Mesenchymal stem cell (in vitro differentiated cells and primary cell): ENCODE results near the gene MACROH2A1.

Experiments
- DNase-seq: peaks from one replicate; pipeline ENCODE4 v3.0.0-alpha.2; 2013
- H2AFZ ChIP-seq: one replicate; pipeline ENCODE4 v1.6.1; 2013; ENCODE audit warnings: low read depth, mild to moderate bottlenecking, control low read depth, inconsistent platforms, low read length, moderate library complexity
- H2AK5ac ChIP-seq: 2 replicates; pipeline ENCODE4 v1.6.1; 2013; ENCODE audit warnings: low read length, moderate library complexity, mild to moderate bottlenecking, inconsistent platforms; ENCODE audit not compliant: severe bottlenecking
- H2BK120ac ChIP-seq: one replicate; pipeline ENCODE4 v1.6.1; 2013; ENCODE audit warnings: low read depth, mild to moderate bottlenecking, inconsistent platforms, low read length, moderate library complexity
- H2BK12ac ChIP-seq, 2 experiments: one replicate each; pipeline ENCODE4 v1.6.1; 2013; ENCODE audit warnings: inconsistent platforms in 2 of 2, low read length in 2 of 2, mild to moderate bottlenecking in 2 of 2, moderate library complexity in 2 of 2, control low read depth in 1 of 2
- H2BK15ac ChIP-seq: one replicate; pipeline ENCODE4 v1.6.1; 2013; ENCODE audit warnings: mild to moderate bottlenecking, low read depth, inconsistent platforms; ENCODE audit not compliant: poor library complexity, severe bottlenecking
- H2BK5ac ChIP-seq: 2 replicates; pipeline ENCODE4 v1.6.1; 2013; ENCODE audit warnings: low read depth, mild to moderate bottlenecking, low read length, control low read depth, inconsistent platforms; ENCODE audit not compliant: poor library complexity, severe bottlenecking
- H3K14ac ChIP-seq, 2 experiments: one replicate each; pipeline ENCODE4 v1.6.1; 2013; ENCODE audit warnings: inconsistent platforms in 2 of 2, low read length in 2 of 2, control low read depth in 1 of 2, mild to moderate bottlenecking in 1 of 2, moderate library complexity in 1 of 2
- H3K18ac ChIP-seq, 2 experiments: one replicate each; pipeline ENCODE4 v1.6.1; 2013; ENCODE audit warnings: inconsistent platforms in 2 of 2, low read length in 2 of 2, control low read depth in 1 of 2, low read depth in 1 of 2, mild to moderate bottlenecking in 1 of 2
- H3K23ac ChIP-seq, 2 experiments: one replicate each; pipeline ENCODE4 v1.6.1; 2013; ENCODE audit warnings: inconsistent platforms in 2 of 2, low read length in 2 of 2, mild to moderate bottlenecking in 2 of 2, moderate library complexity in 2 of 2, control low read depth in 1 of 2
- H3K27ac ChIP-seq: 2 replicates; pipeline ENCODE4 v1.5.1; 2013; ENCODE audit warnings: mild to moderate bottlenecking, moderate library complexity, low read length, control low read depth, inconsistent platforms; ENCODE audit not compliant: poor library complexity, severe bottlenecking
- H3K27me3 ChIP-seq, 2 experiments: 2 replicates each; pipeline versions ENCODE4 v1.6.1 to v1.7.0; 2013; ENCODE audit warnings: low read length in 2 of 2, mild to moderate bottlenecking in 2 of 2, moderate library complexity in 2 of 2, control low read depth in 1 of 2, inconsistent platforms in 1 of 2; ENCODE audit not compliant: control insufficient read depth in 1 of 2, insufficient read depth in 1 of 2
- H3K36me3 ChIP-seq, 2 experiments: 2 replicates each; pipeline versions ENCODE4 v1.6.1 to v1.7.0; 2013; ENCODE audit warnings: low read length in 2 of 2, control low read depth in 1 of 2, inconsistent platforms in 1 of 2, low read depth in 1 of 2, mild to moderate bottlenecking in 1 of 2; ENCODE audit not compliant: insufficient read depth in 2 of 2, control insufficient read depth in 1 of 2
- H3K4ac ChIP-seq, 2 experiments: one replicate each; pipeline ENCODE4 v1.6.1; 2013; ENCODE audit warnings: inconsistent platforms in 2 of 2, low read length in 2 of 2, mild to moderate bottlenecking in 2 of 2, moderate library complexity in 2 of 2, control low read depth in 1 of 2, low read depth in 1 of 2
- H3K4me1 ChIP-seq: 2 replicates; pipeline ENCODE4 v1.6.1; 2013; ENCODE audit warnings: low read depth, low read length, control low read depth; ENCODE audit not compliant: control insufficient read depth, insufficient read depth
- H3K4me2 ChIP-seq: 2 replicates; pipeline ENCODE4 v1.6.1; 2013; ENCODE audit warnings: low read length, mild to moderate bottlenecking, inconsistent platforms; ENCODE audit not compliant: poor library complexity, severe bottlenecking
- H3K4me3 ChIP-seq, 2 experiments: 2 replicates each; pipeline versions ENCODE4 v1.5.1 to v1.7.0; 2013; ENCODE audit warnings: low read length in 2 of 2, mild to moderate bottlenecking in 2 of 2, control low read depth in 1 of 2, low read depth in 1 of 2; ENCODE audit not compliant: insufficient read depth in 1 of 2
- H3K79me1 ChIP-seq: replicated peaks from 2 replicates; pipeline ENCODE4 v1.6.1; 2013; ENCODE audit warnings: mild to moderate bottlenecking, control low read depth, low read length, inconsistent platforms; ENCODE audit not compliant: poor library complexity, severe bottlenecking
- H3K9ac ChIP-seq: 2 replicates; pipeline ENCODE4 v1.7.0; 2013; ENCODE audit warnings: mild to moderate bottlenecking, low read length, moderate library complexity
- H3K9me3 ChIP-seq: 2 replicates; pipeline ENCODE4 v1.7.0; 2013; ENCODE audit warnings: mild to moderate bottlenecking, low read length; ENCODE audit not compliant: control insufficient read depth
- H4K8ac ChIP-seq: one replicate; pipeline ENCODE4 v1.6.1; 2013; ENCODE audit warnings: inconsistent platforms, mild to moderate bottlenecking, low read length, moderate library complexity
- H4K91ac ChIP-seq: one replicate; pipeline ENCODE4 v1.6.1; 2013; ENCODE audit warnings: mild to moderate bottlenecking, low read length, inconsistent platforms
- WGBS: methylation state at CpG from one replicate; pipeline ENCODE4 v1.1.7; 2013; ENCODE audit warnings: mixed read lengths; 5-methylcytosine and 5-hydroxymethylcytosine counted together

Gene MACROH2A1

GRCh38 chr5:135317286-135317685 is 81.7 kb downstream of the MACROH2A1 start:
- no peak overlapping the region for H3K14ac ChIP-seq
- H3K27me3 ChIP-seq: peaks cover 0 to 12% of the 10 kb centered on the region in 2 experiments
- H3K4me3 ChIP-seq: no peak overlapping the region
- peaks cover 5% of the 10 kb centered on the region for H3K4me1 ChIP-seq
- no peak overlapping the region for H3K23ac ChIP-seq
- no peak overlapping the region for H2BK15ac ChIP-seq
- DNase-seq: no peak
- H3K9ac ChIP-seq: no peak overlapping the region
- H3K27ac ChIP-seq: no peak overlapping the region
- H2AFZ ChIP-seq: no peak overlapping the region
- H3K36me3 ChIP-seq: no peaks in the 10 kb centered on the region
- no peak overlapping the region for H3K18ac ChIP-seq
- H3K79me1 ChIP-seq: no peaks in the 10 kb centered on the region
- H3K4ac ChIP-seq: no peak overlapping the region
- peak overlapping the region in 1 of 2 experiments; percentile 3 for H2BK12ac ChIP-seq
- no peak overlapping the region for H4K8ac ChIP-seq
- H2BK5ac ChIP-seq: no peak overlapping the region
- H3K9me3 ChIP-seq: no peaks in the 10 kb centered on the region
- H3K4me2 ChIP-seq: no peak overlapping the region
- 92% methylated on average over 4 of the region's 4 CpGs for WGBS
- H2BK120ac ChIP-seq: no peak overlapping the region
- H4K91ac ChIP-seq: no peak overlapping the region
- no peak overlapping the region for H2AK5ac ChIP-seq

DNA sequence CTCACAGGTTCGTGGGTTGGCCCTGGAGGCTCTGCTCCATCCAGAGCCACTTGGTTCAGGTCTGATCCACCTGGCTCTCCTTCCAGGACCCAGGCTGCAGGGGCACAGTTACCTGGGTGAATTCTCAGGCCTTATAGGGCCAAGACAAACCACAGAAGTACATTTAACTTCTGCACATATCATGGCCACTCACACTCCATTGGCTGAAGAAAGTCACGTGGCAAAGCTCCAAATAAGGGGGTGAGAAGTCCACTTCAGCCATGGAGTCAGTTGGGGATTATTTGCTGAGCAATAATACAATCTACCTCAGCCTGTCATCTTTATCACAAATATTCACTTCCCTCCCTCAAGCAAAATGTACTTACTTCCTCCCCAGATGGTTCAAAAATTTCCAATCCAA is 83.6 kb downstream of the MACROH2A1 start:
- H3K27me3 ChIP-seq: peaks cover 0 to 7% of the 10 kb centered on the region in 2 experiments
- no peak overlapping the region for H3K4me2 ChIP-seq
- H3K4me3 ChIP-seq: no peak overlapping the region
- H2AK5ac ChIP-seq: no peak overlapping the region
- no peak overlapping the region for H3K18ac ChIP-seq
- peaks cover 5% of the 10 kb centered on the region for H3K4me1 ChIP-seq
- H3K9ac ChIP-seq: no peak overlapping the region
- no peaks in the 10 kb centered on the region for H3K36me3 ChIP-seq
- no peak overlapping the region for H2BK12ac ChIP-seq
- no peak overlapping the region for H3K23ac ChIP-seq
- H3K9me3 ChIP-seq: no peaks in the 10 kb centered on the region
- no peak for DNase-seq
- 77% methylated on average over 2 of the region's 2 CpGs for WGBS
- no peak overlapping the region for H2BK5ac ChIP-seq
- H4K91ac ChIP-seq: no peak overlapping the region
- H2AFZ ChIP-seq: no peak overlapping the region
- no peak overlapping the region for H3K14ac ChIP-seq
- H3K4ac ChIP-seq: peak overlapping the region in 1 of 2 experiments; percentile 25
- H3K27ac ChIP-seq: no peak overlapping the region
- no peaks in the 10 kb centered on the region for H3K79me1 ChIP-seq
- no peak overlapping the region for H4K8ac ChIP-seq
- no peak overlapping the region for H2BK15ac ChIP-seq
- no peak overlapping the region for H2BK120ac ChIP-seq

GRCh38 chr5:135313946-135314345 is 85.1 kb downstream of the MACROH2A1 start:
- H2BK12ac ChIP-seq: peak overlapping the region in 1 of 2 experiments; percentile 81
- H3K4me1 ChIP-seq: peaks cover 6% of the 10 kb centered on the region
- no peaks in the 10 kb centered on the region for H3K9me3 ChIP-seq
- H3K27me3 ChIP-seq: peaks cover 0 to 5% of the 10 kb centered on the region in 2 experiments
- no peak overlapping the region for H2AK5ac ChIP-seq
- peak overlapping the region in 1 of 2 experiments; percentile 60 for H3K4ac ChIP-seq
- no peak overlapping the region for H2BK5ac ChIP-seq
- H3K4me3 ChIP-seq: no peak overlapping the region
- peak overlapping the region in 1 of 2 experiments; percentile 71 for H3K18ac ChIP-seq
- no peaks in the 10 kb centered on the region for H3K36me3 ChIP-seq
- H3K4me2 ChIP-seq: no peak overlapping the region
- no peak for DNase-seq
- H3K79me1 ChIP-seq: no peaks in the 10 kb centered on the region
- H2AFZ ChIP-seq: no peak overlapping the region
- H3K9ac ChIP-seq: no peak overlapping the region
- no peak overlapping the region for H3K23ac ChIP-seq
- 86% methylated on average over 2 of the region's 2 CpGs for WGBS
- peak overlapping the region; percentile 45 for H4K91ac ChIP-seq
- H4K8ac ChIP-seq: no peak overlapping the region
- H2BK15ac ChIP-seq: no peak overlapping the region
- no peak overlapping the region for H2BK120ac ChIP-seq
- H3K14ac ChIP-seq: peak overlapping the region in 1 of 2 experiments; percentile 22
- no peak overlapping the region for H3K27ac ChIP-seq

GRCh38 chr5:135313405-135313804 is 85.6 kb downstream of the MACROH2A1 start:
- H2BK15ac ChIP-seq: no peak overlapping the region
- WGBS: 99% methylated on average over 4 of the region's 4 CpGs
- H3K9ac ChIP-seq: no peak overlapping the region
- H3K18ac ChIP-seq: peak overlapping the region in 1 of 2 experiments; percentile 71
- H2AFZ ChIP-seq: no peak overlapping the region
- peak overlapping the region; percentile 4 for H4K8ac ChIP-seq
- peak overlapping the region; percentile 9 for H4K91ac ChIP-seq
- DNase-seq: no peak
- H3K4me2 ChIP-seq: no peak overlapping the region
- H3K4me1 ChIP-seq: peaks cover 9% of the 10 kb centered on the region
- H3K4me3 ChIP-seq: no peak overlapping the region
- no peak overlapping the region for H3K23ac ChIP-seq
- no peak overlapping the region for H2BK120ac ChIP-seq
- no peak overlapping the region for H2BK5ac ChIP-seq
- no peak overlapping the region for H3K27ac ChIP-seq
- no peak overlapping the region for H3K4ac ChIP-seq
- peak overlapping the region in 1 of 2 experiments; percentile 81 for H2BK12ac ChIP-seq
- no peaks in the 10 kb centered on the region for H3K36me3 ChIP-seq
- H3K9me3 ChIP-seq: no peaks in the 10 kb centered on the region
- peak overlapping the region in 1 of 2 experiments; percentile 22 for H3K14ac ChIP-seq
- H2AK5ac ChIP-seq: no peak overlapping the region
- H3K79me1 ChIP-seq: no peaks in the 10 kb centered on the region
- peaks cover 0 to 5% of the 10 kb centered on the region in 2 experiments for H3K27me3 ChIP-seq
